Anterior cingulate cortex (tissue), 58 donors: Measurements from ENCODE around the gene EI24.
A peak's percentile ranks its signal among the peaks of the same experiment; 100 is the strongest.

Experiments used
- DNase-seq, 58 donors: peaks; one replicate each; lab custom pipeline; 2025; lab: John Stamatoyannopoulos, UW

Gene EI24

DNA sequence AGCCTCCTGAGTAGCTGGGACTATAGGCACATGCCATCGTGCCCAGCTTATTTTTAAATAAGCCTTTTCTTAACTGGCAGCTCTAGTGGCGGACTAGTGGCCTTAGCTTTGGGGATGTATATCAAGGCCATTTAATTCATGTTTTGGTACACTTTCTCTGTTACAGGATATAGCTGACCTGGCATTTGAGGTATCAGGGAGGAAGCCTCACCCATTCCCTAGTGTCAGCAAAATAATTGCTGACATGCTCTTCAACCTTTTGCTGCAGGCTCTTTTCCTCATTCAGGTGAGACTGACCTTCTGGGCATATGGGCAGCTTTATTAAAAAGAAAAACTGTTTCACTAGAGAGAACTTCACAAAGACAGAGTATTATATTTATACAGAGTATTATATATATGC is 9.5 kb downstream of the EI24 start:
- DNase-seq = no peak

DNA sequence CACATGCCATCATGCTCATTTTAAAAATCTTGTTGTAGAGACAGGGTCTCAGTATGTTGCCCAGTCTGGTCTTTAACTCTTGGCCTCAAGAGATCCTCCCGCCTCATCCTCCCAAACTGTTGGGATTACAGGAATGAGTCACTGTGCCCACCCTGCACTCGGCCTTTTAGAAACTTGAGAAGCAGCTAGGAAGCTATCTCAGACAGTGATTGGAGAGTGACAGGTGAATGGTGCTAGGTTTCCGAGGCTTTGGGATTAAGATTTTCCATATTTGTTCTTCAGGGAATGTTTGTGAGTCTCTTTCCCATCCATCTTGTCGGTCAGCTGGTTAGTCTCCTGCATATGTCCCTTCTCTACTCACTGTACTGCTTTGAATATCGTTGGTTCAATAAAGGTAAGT is 10.5 kb downstream of the EI24 start:
- DNase-seq = no peak

DNA sequence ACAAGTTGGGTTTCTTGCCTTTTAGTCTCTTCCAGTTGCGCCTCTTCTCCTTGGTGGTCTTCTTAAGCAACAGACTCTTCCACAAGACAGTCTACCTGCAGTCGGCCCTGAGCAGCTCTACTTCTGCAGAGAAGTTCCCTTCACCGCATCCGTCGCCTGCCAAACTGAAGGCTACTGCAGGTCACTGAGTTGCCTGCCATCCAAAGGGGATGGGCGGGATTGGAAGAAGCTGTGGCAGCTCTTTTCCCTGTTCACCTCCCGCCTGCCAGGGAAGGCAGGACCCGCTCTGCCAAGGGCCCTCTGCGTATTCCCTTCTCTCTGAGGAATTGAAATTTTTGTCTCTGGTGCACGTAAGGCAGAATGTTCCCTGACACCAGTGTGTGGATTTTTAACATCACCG is 14.2 kb downstream of the EI24 start:
- peak in 25 of 58 donors; percentile 1 to 39 (median 10) for DNase-seq

DNA sequence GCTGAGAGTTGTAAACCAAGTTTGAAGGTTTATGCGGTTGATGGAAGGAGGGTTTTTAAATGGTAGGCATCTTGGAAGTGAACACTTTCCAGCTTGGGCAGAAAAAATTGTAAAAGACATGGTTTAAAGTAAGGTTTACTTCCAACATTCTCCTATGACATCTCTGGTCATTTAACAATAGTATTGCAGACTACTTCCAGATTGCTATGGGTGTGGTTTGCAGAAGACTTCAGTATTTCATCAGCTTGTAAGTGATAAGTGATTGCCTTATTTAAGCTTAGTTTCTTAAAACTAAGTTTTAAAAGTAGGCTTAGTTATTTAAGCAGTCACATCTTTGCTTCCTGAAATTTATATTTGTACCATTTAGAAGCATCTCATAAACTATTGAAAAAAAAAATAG is 16.2 kb downstream of the EI24 start:
- no peak for DNase-seq

DNA sequence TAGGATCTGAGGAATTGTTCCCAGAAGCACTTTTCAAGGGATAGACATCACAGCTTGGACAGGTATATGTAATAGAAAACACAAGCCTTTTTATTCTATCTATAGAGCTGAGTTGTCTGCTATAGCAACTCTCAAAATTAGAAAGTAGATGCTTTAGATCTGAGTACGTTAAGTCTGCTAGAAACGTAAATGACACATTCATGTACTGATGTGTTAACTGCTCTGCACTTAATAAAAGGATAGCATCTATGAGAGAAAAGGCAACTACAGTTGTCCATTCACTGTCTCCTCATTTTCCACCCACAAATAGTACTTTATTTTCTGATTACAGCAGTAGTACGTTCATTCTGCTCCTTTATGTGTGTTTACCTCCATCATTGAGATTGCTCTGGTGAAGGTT is 17.3 kb downstream of the EI24 start:
- DNase-seq = no peak

DNA sequence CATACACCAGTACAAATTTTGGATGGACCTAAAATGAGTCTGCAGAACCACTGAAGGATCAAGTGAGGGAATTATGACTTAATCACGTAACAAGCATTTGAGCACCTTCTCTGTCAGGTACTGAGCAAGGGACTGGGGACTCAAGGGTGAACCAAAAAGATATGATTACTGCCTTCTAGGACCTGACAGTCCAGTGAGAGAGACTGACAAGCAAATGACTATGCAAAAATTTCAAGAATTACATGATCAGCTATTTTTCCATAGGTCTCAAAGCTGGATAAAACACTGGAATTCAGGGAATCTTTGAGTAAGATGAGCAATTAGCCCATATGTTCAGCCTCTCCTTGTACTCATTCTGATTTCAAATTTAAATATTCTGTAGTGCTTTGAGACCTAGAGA is 18.2 kb downstream of the EI24 start:
- no peak for DNase-seq

DNA sequence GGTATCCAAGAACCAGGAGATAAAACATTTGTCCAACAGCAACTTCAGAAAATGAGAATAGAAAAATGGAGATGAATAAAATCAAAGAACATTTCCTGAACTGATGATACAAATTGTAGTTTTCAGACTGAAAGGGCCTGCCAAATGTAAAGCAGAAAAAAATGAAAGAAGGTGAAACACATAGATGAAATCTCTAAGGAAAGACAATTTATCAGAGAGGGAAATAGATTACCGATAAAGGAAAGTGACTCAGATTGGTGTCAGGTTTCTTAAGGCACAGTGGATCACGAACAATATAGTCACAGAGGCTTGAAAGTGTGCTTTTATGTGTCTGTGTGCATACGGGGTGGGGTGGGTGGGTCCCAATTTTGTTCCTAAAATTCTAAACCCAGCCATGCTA is 19.2 kb downstream of the EI24 start:
- DNase-seq = no peak

DNA sequence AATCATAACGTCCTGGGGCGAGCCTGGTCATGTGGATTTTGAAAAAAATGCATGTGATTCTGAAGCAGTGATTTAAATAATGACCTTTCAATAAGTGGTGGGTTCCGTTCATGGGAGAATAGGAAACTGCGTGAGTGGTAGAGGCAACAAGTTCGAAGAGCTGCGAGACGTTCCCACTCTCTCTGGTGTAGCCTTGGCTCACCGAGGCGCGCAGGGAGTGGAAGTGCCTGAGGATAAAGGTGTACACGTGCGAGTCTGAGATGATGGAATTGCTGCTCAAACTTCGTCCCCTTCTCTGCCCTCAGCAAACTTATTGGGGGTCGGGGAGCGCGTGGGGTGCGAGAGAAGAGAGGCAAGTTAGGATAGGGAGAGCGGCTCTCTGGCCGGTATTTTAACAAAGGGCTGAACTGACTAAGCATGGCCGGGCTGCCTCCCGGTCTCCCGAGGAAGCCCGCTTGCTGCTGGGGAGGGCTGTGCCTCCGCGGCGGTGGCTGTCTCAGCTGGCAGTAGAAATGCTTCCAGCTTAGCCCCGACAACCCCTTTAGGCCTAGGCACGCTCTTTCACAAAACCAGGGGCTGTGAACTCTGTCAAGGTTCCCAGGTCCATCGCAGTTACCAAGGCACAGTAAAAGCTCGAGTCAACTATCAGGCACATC is 22.5 kb downstream of the EI24 start:
- DNase-seq = peak in 40 of 58 donors; percentile 14 to 77 (median 47)

DNA sequence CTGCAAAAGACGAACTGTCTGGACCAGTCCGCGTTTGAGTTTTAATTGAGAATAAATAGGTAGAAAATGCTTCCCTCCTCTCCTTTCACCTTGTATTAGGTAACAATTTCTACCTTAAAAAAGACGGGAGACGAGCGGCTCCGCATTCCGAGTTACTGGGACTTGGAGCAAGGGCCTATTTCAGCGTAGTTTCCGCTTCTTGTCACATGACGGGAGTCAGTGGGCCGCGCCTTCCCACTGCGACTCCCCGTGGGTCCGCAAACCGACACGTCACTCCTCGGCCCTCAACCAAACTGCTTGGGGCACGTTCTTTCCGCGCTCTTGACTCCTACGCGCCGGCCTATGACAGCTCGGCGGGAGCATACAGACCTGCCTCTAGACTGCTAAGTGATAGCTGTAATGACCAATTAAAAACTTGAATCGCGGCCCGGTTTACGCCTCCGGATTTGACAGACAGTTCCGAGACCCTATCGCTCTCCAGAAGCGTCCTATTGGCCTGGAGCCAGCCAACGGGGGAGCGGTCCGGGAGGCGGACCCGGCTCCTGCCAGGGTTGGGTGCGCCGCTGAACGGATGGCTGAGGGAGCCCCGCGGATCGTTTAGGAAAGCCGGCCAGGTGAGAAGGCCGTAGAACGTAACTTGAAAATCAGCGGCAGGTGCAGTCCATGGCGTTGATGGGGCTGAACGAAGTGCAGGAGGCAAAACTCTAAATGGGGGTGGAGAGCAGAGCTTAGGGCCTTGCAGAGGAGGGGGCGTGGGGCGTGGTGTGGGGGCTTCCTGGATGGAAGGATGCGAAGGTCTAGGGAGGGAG is 23.2 kb downstream of the EI24 start, which contains the start of gene STT3A:
Gene STT3A, plus strand, starts transcription at position 548 of the 809 bp plus-strand sequence. CDS start 3,064 bp downstream, outside the sequence.
- DNase-seq = peak; percentile 93 to 100 (median 100)

DNA sequence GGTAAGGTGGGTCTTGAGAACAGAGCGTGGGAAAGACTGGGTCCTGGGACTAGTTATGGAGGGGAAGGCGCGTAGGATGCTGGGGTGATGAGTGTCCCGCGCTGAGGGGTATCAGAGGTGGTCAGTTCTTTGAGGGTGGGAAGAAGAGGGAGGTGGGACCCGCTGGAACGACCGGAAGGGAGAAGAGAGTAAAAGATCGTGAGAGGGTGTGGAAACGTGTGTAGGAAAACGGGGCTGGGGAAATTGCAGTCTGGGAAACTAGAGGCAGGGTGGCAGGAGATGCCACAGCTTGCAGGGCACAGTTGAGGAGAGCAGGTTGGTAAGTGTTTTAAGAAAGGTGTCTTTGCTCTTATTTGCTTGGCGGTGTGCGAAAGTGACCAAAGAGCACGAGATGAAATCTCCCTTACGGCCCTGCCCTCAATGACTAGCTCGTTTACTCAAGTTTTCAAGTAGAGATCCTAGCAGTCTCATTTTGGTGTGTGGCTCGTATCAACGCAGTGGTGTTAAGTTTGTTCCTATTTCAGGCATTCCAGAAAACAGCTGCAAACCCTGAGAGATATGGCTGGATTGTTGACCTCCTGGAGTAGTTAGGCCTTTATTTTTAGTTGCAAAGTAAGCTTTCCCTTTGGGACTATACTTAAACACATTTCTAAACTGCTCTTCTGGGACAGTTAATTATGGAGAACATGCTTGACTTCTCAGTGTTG is 24.0 kb downstream of the EI24 start:
- DNase-seq = peak in 2 of 58 donors; percentile 25 to 32

DNA sequence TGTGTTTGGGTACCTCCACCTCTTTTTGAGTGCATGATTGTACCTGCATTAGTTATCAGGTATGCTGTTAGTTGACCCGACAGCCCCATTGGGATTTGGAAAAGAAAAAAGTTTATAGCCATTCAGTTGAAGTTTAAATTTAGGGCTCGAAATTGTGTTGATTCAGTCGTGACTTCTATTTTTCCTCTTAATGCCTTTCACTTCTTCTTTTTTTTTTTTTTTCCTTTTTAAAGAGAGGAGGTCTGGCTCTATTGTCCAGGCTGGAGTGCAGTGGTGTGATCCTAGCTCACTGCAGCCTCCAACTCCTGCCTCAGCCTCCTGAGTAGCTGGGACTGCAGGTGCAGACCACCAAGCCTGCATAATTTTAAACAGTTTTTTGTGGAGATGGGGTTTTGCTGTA is 25.7 kb downstream of the EI24 start:
- DNase-seq = no peak

DNA sequence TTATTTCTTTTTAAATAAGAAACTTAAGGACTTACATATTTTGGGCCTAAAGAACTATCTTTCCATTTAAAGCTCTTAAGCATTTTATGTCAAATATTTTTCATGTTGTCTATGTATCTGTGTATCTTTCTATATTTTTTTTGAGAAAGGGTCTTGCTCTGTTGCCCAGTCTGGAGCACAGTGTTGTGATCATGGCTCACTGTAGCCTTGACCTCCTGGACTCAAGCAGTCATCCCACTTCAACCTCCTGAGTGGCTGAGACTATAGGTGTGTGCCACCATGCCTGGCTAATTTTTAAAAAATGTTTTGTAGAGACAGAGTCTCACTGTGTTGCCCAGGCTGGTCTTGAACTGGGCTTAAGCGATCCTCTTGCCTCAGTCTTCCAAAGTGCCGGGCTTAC is 31.4 kb downstream of the EI24 start:
- no peak for DNase-seq

DNA sequence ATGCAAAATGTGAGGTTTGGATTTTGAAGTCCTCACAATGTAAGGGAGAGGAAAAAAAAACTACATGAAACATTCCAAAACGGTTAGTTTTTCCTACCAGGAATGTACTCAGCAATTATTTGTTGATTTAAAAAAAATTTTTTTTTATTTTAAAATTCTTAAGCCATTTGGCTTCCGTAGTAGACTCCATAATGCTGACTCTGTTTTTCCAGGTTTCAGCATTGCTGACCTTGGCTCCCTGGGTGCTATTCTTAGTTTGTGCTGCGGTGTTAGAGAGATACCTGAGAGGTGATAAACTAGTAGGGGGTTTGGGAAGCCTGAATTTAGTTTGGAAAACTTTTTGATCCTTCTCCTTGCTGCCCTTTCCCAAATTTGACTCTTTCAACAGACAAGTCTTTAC is 33.9 kb downstream of the EI24 start:
- no peak for DNase-seq

DNA sequence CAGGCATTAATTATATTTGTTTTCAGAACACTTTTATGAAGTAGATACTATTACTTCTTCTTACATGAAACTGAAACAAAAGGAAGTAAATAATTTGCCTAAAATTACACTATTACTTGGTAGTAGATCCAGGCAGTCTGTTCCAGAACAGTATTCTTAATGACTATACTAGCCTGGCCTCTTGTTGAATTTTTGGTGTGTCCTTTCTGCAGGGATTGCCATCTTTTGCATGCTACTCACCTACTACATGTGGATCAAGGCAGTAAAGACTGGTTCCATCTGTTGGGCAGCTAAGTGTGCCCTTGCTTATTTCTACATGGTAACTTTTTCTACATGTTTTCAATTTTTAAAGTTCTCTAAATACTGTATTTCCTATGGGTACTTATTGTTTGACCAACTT is 36.1 kb downstream of the EI24 start:
- DNase-seq = no peak

DNA sequence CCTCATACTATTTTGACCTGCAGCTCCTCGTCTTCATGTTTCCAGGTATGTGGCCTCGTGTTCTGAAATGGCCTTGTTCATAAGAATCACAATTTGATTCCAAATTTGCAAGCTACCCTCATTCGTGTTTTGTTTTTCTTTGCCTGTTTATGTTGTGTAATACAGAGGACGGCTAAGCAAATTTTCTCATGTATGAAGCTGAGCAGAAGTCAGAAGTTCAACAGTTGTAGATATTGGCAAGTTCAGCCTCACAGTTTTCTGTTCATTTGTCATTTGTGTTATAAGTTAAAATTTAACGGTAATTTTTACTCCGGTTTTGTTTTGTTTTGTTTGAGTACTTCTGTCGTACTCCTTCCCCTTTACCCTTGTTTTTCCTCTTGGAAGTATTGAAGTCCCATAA is 40.3 kb downstream of the EI24 start:
- DNase-seq = no peak

DNA sequence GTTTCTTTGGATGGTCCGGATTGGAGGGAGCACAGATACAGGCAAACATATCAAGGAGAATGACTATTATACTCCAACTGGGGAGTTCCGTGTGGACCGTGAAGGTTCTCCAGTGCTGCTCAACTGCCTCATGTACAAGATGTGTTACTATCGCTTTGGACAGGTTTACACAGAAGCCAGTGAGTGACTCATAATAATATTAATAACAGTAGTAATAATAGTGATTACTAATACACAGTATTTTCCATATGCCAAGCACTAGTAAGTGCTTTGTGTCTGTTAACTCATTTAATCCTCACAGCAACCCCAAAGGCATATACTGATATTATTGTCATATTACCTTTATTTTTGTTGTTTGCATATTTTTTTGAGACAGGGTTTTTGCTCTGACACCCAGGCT is 49.1 kb downstream of the EI24 start:
- no peak for DNase-seq

DNA sequence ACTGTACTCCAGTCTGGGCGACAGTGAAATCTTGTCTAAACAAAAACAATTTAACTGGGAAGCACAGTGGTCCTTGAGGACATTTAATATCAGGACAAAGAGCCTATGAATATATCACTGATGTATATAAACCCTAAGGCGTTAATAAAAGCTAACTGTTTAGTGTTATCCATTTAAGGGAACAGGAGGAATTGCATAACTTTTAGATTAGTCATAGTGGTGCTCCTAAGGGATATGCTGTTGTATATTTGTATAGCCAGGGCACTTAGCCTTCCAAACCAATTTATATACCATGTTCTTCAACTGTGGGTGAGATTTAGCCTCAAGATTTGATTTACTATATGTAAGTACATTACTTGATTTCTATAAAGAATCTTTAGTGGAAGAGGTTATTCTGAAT is 52.7 kb downstream of the EI24 start:
- no peak for DNase-seq

DNA sequence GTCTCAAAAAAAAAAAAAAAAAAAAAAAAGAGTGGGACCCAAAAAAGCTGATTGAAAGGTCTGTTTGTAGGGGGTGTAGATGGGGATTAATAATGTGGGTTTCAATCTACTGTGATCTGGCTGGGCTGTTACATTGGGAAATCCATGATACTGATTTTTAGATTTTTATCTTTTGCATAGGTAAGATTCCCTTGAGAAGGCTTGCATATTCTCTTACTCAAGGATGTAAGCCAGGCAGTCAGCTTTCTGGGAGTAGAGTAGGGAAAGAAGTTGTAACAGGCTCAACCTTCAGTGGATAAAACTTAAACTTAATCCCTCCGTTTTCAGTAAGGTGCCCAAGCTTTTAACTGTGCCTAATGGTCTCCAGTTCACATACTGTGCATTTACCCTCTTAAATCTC is 53.8 kb downstream of the EI24 start:
- DNase-seq = no peak

DNA sequence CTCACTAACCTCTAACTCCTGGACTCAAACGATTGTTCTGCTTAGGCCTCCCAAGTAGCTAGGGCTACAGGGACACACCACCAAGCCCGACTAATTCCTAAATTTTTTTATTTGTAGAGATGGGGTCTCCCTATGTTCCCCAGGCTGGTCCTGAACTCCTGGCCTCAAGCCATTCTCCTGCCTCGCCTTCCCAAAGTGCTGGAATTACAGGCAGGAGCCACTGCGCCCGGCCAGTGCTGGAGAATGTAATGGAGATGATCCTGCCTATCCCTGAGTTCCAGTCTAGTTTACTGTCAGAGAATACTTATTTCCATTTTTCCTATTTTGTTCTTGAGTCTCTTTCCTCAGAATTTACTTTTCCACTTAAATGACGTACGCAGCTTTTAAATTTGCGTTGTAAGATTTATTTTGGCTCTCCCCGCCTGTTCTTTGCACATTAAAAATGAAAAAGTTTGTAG is 55.5 kb downstream of the EI24 start, which contains the start of gene CHEK1:
Gene CHEK1, plus strand, starts transcription at position 408 of the 458 bp plus-strand sequence. CDS start 1,606 bp downstream, outside the sequence.
- DNase-seq = no peak

DNA sequence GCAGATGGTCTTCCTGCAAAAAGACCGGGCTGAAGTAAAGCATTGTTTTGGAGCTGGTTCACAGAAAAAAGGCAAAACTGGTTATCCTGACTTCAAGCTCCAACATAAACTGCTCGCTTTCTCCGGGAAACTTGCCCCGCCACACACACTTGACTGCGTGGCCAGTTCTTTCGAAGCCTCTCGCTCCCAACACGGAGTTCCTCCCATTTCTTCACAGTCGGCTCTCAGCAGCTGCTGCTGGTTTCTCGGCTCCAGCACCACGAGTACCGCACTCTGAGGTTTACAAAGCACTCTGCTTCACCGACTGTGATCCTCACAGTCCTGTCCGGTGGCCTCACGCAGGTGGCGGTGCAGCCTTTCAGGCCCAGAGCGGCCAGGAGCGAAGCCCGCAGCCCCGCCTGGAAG is 56.0 kb downstream of the EI24 start:
- DNase-seq = peak in 10 of 58 donors; percentile 39 to 85 (median 62)

DNA sequence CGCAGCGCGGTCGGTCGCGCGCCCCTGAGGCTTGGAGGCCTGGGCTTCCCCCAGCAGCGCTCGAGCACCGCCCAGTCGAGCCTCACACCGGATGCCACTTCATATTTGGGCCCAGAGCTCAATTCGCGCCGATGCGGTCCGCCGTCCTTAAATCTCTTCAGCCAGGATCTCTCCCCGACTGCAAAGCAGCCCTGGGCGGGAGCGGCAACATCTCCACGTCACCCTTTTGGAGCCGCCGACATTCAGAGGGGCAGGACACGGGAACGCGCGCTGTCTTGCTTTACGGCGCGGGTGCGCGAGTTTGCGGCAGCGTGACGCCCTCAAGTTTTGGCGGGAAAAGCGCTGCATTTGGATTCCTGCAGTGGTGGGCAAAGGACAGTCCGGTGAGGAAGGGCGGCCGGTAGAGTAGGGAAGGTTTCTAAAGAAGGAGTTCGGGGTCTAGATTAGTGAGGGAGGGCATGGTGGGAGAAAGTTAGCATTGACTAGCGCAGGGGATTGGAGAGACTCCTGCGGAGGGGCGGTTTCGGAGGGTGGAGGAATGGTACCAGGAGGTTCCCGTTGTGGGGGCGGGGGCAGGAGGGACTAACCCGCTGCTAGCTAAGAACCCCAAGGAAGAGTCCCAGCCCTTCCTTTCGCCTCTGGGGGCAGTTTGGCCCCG is 56.5 kb downstream of the EI24 start:
- DNase-seq = peak; percentile 33 to 95 (median 83)
